K562 (cell line): ENCODE data around the gene MIEF1. TPM values are rescaled to one million over a fixed set of nuclear protein-coding genes. Genes with fewer than 3 reads are reported as not detected.
A peak's percentile ranks its signal among the peaks of the same experiment; 100 is the strongest.

Source experiments
- ATAC-seq: fragments of 200-7000 bp; cut with Tn5 transposase; 3 replicates; pipeline ENCODE4 v1.9.1; 2020; ENCODE audit warnings: moderate library complexity
- BruUV-seq: library from RNA; stranded (reverse); fragments of 400-500 nt; replicated peaks from 2 replicates; lab custom pipeline; 2021; lab: Mats Ljungman, UMichigan
- CTCF ChIA-PET: fragments of 300-600 bp; formaldehyde crosslinking; extraction: SDS; loops from one replicate; lab custom pipeline; 2021; ENCODE audit warnings: low intra/inter-chr PET ratio; lab: Yijun Ruan, JAX
- POLR2A ChIA-PET: fragments of 300-600, 350-650 bp; sonication (Branson Sonifier 250); formaldehyde crosslinking; extraction: SDS; loops from one replicate; lab custom pipeline; 2021; ENCODE audit warnings: antibody characterized with exemption, inconsistent platforms; lab: Yijun Ruan, JAX
- DNase-seq, 4 experiments: peaks; one replicate each; pipeline versions ENCODE4 v3.0.0 to v3.0.0-alpha.2; 2011 to 2018; ENCODE audit warnings: low spot score in 3 of 4, mixed read lengths in 3 of 4; ENCODE audit errors: extremely low read depth in 1 of 4
- FAIRE-seq: peaks from 2 replicates; lab custom pipeline; 2011; peaks lifted over from hg19 to GRCh38; lab: Jason Lieb, UNC
- H2AFZ ChIP-seq: 2 replicates; pipeline ENCODE4 v1.6.0; 2011; ENCODE audit warnings: low read depth, low read length, control low read depth, inconsistent platforms
- H3K27ac ChIP-seq: fragments of 200-600 bp; 3 replicates; pipeline ENCODE4 v1.8.0; 2011; ENCODE audit warnings: low read depth, mild to moderate bottlenecking, control low read depth, inconsistent platforms, low read length, moderate library complexity, mixed read lengths; ENCODE audit errors: extremely low read depth
- H3K27me3 ChIP-seq, 2 experiments: fragments of 300-600 bp in 1 of 2; 2 replicates in 1 of 2; 3 replicates in 1 of 2; pipeline versions ENCODE4 v1.6.0 to v1.8.0; 2011; ENCODE audit warnings: inconsistent platforms in 2 of 2, low read length in 2 of 2, mild to moderate bottlenecking in 1 of 2, mixed read lengths in 1 of 2, moderate library complexity in 1 of 2; ENCODE audit not compliant: control insufficient read depth in 2 of 2, insufficient read depth in 2 of 2
- H3K36me3 ChIP-seq: fragments of 300-600 bp; 3 replicates; pipeline ENCODE4 v1.8.0; 2011; ENCODE audit warnings: mild to moderate bottlenecking, low read length, inconsistent platforms; ENCODE audit not compliant: control insufficient read depth, insufficient read depth
- H3K4me1 ChIP-seq, 2 experiments: fragments of 200-600 bp in 1 of 2; replicated peaks in 1 of 2; 2 replicates in 1 of 2; 3 replicates in 1 of 2; pipeline versions ENCODE4 v1.5.1 to v1.8.0; 2011; ENCODE audit warnings: inconsistent platforms in 2 of 2, low read length in 2 of 2, mild to moderate bottlenecking in 1 of 2, mixed read lengths in 1 of 2, moderate library complexity in 1 of 2; ENCODE audit not compliant: control insufficient read depth in 2 of 2, insufficient read depth in 2 of 2
- H3K4me2 ChIP-seq: 2 replicates; pipeline ENCODE4 v1.6.1; 2011; ENCODE audit warnings: low read length, control low read depth, inconsistent platforms, mixed read lengths; ENCODE audit not compliant: insufficient read depth
- H3K4me3 ChIP-seq: fragments of 200-600 bp; sonication (generic), shearing (Covaris generic); 2 replicates; pipeline ENCODE4 v1.5.1; 2016; ENCODE audit warnings: control low read depth, inconsistent platforms
- H3K79me2 ChIP-seq: fragments of 200-600 bp; 3 replicates; pipeline ENCODE4 v1.8.0; 2011; ENCODE audit warnings: low read length, inconsistent platforms; ENCODE audit not compliant: control insufficient read depth, insufficient read depth
- H3K9ac ChIP-seq, 2 experiments: 2 replicates each; pipeline versions ENCODE4 v1.6.0 to v1.6.1; 2011; ENCODE audit warnings: low read depth in 2 of 2, low read length in 2 of 2, control low read depth in 1 of 2, inconsistent platforms in 1 of 2, mild to moderate bottlenecking in 1 of 2, mixed read lengths in 1 of 2; ENCODE audit not compliant: insufficient read depth in 1 of 2
- H3K9me1 ChIP-seq: one replicate; pipeline ENCODE4 v1.6.0; 2011; ENCODE audit warnings: inconsistent platforms, mild to moderate bottlenecking, low read length, moderate library complexity; ENCODE audit not compliant: control insufficient read depth, insufficient read depth
- H3K9me3 ChIP-seq: replicated peaks from 2 replicates; pipeline ENCODE4 v1.5.1; 2011; ENCODE audit warnings: low read depth, low read length, inconsistent platforms; ENCODE audit not compliant: control insufficient read depth, insufficient read depth
- H4K20me1 ChIP-seq: replicated peaks from 2 replicates; pipeline ENCODE4 v1.6.1; 2011; ENCODE audit warnings: low read length, inconsistent platforms, mixed read lengths; ENCODE audit not compliant: control insufficient read depth, insufficient read depth
- ZBTB7A ChIP-seq: IDR thresholded peaks from 2 replicates; pipeline ENCODE4 v1.6.1; 2011; ENCODE audit warnings: low read depth, mild to moderate bottlenecking, low read length, moderate library complexity, borderline replicate concordance; ENCODE audit not compliant: control insufficient read depth
- WGBS: fragments of 100-300 bp; shearing (Covaris generic); methylation state at CpG from one replicate; pipeline ENCODE4 v1.1.6; 2016; ENCODE audit warnings: low coverage, mixed read lengths; ENCODE audit not compliant: insufficient coverage; ENCODE audit errors: missing lambda C conversion rate; 5-methylcytosine and 5-hydroxymethylcytosine counted together
- in situ Hi-C: fragments of 300-500 bp; cut with MboI; formaldehyde crosslinking; loops from 4 replicates; pipeline ENCODE4 v1.15.0; 2018; ENCODE audit warnings: inconsistent platforms, mixed read lengths
- intact Hi-C: fragments of 100-400 bp; cut with micrococcal nuclease; formaldehyde crosslinking; loops from 2 replicates; pipeline ENCODE4 v1.14.2; 2022
- polyA plus RNA-seq, 8 experiments: library from polyadenylated mRNA; depleted of rRNA in 4 of 8; stranded (reverse) in 5 of 8; unstranded in 3 of 8; fragments of >200 nt; fragmentation: Nextera tagmentation in 2 of 8; fragmentation: Illumina TruSeq in 1 of 8; extraction: Ambion mirVana in 2 of 8; extraction: Trizol in 1 of 8; gene quantifications; 2 replicates each; pipeline versions ENCODE4 v1.2.1 to v1.2.3, GENCODE V29; 2011 to 2014; ENCODE audit warnings: inconsistent platforms in 1 of 8, missing spikeins in 1 of 8
- total RNA-seq, 7 experiments: library from RNA; depleted of rRNA in 6 of 7; stranded (reverse); fragments of >200 nt in 6 of 7; fragmentation: Illumina TruSeq in 2 of 7; extraction: Trizol in 2 of 7; gene quantifications; 2 replicates each; pipeline versions ENCODE4 v1.2.1 to v1.2.3, GENCODE V29; 2011 to 2021; ENCODE audit warnings: low replicate concordance in 1 of 7
- TF ChIP-seq, protein P1 (sequence below): fragments of 450-650 bp; IDR thresholded peaks from 2 replicates; pipeline ENCODE4 v1.6.1; 2017; ENCODE audit warnings: antibody characterized with exemption, mild to moderate bottlenecking
- TF ChIP-seq, protein P2 (sequence below), 2 experiments: IDR thresholded peaks; 2 replicates each; pipeline ENCODE4 v1.6.1; 2012; ENCODE audit warnings: improper control_type of control experiment in 2 of 2, low read depth in 2 of 2, low read length in 2 of 2, borderline replicate concordance in 1 of 2
- TF ChIP-seq, protein P3 (sequence below): sonication (generic); formaldehyde crosslinking; IDR thresholded peaks from 2 replicates; pipeline ENCODE4 v1.9.0; 2022; ENCODE audit warnings: mild to moderate bottlenecking, missing genetic modification reagents

Gene MIEF1
- total and polyA plus RNA-seq, 9 of the 15 experiments (the other 6 are each of a cell fraction or from before 2014, with no cell fraction given), result 10.9 to 51.8 (median 25.5) TPM

DNA sequence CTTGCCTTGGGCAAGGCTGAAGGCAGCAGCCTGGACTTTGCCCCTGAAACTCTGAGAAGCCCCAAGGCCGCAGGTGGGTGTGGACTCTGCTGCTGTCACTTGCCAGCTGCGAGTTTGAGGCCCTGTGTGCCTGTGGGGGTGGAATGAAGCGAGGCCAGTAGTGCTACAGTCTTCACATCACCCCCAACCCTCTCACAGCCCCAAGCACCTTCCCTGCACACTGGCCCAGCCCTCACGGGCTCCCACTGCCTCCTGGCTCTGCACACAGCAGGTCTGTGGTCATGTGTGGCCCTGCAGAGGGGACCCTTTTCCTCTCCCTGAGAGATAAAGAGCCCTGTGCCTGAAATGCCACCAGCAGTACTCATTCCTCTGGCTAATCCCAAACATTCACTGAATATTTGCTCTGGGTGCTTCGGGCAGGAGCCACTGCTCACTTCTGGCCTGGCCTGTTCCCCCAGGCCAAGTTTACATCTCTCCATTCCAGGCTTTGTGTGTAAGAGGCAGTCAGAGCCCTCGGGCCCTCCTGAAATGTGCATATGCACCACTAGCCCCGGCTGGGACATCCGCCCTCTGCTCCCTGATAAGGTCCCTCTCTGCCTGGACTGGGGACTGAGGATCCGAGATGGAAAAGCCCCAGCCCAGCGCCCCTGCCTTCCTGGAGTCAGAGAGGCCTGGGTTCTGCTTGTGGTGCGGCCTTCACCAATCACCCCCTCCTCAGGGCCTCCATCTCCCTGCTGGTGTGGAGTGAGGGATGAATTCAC lies 27.6 kb upstream of the MIEF1 start:
- H3K79me2 ChIP-seq, result peaks cover 52% of the 10 kb centered on the region
- peaks cover 9% of the 10 kb centered on the region; the same call in 2 of the 3 replicates for H3K36me3 ChIP-seq
- H3K4me3 ChIP-seq, result no peak overlapping the region
- 0 out of 2 replicates have a peak, but pooled peaks have one; percentile 26 for TF ChIP-seq ZBTB7A
- TF ChIP-seq, protein P1, sequence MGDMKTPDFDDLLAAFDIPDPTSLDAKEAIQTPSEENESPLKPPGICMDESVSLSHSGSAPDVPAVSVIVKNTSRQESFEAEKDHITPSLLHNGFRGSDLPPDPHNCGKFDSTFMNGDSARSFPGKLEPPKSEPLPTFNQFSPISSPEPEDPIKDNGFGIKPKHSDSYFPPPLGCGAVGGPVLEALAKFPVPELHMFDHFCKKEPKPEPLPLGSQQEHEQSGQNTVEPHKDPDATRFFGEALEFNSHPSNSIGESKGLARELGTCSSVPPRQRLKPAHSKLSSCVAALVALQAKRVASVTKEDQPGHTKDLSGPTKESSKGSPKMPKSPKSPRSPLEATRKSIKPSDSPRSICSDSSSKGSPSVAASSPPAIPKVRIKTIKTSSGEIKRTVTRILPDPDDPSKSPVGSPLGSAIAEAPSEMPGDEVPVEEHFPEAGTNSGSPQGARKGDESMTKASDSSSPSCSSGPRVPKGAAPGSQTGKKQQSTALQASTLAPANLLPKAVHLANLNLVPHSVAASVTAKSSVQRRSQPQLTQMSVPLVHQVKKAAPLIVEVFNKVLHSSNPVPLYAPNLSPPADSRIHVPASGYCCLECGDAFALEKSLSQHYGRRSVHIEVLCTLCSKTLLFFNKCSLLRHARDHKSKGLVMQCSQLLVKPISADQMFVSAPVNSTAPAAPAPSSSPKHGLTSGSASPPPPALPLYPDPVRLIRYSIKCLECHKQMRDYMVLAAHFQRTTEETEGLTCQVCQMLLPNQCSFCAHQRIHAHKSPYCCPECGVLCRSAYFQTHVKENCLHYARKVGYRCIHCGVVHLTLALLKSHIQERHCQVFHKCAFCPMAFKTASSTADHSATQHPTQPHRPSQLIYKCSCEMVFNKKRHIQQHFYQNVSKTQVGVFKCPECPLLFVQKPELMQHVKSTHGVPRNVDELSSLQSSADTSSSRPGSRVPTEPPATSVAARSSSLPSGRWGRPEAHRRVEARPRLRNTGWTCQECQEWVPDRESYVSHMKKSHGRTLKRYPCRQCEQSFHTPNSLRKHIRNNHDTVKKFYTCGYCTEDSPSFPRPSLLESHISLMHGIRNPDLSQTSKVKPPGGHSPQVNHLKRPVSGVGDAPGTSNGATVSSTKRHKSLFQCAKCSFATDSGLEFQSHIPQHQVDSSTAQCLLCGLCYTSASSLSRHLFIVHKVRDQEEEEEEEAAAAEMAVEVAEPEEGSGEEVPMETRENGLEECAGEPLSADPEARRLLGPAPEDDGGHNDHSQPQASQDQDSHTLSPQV, result 0 out of 2 replicates have a peak, but pooled peaks have one; percentile 15
- TF ChIP-seq, protein P2, sequence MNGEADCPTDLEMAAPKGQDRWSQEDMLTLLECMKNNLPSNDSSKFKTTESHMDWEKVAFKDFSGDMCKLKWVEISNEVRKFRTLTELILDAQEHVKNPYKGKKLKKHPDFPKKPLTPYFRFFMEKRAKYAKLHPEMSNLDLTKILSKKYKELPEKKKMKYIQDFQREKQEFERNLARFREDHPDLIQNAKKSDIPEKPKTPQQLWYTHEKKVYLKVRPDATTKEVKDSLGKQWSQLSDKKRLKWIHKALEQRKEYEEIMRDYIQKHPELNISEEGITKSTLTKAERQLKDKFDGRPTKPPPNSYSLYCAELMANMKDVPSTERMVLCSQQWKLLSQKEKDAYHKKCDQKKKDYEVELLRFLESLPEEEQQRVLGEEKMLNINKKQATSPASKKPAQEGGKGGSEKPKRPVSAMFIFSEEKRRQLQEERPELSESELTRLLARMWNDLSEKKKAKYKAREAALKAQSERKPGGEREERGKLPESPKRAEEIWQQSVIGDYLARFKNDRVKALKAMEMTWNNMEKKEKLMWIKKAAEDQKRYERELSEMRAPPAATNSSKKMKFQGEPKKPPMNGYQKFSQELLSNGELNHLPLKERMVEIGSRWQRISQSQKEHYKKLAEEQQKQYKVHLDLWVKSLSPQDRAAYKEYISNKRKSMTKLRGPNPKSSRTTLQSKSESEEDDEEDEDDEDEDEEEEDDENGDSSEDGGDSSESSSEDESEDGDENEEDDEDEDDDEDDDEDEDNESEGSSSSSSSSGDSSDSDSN (IDR thresholded peaks at IDR 0.05; ENCODE audit: borderline replicate concordance in 1 of 2, low read depth in 2 of 2, low read length in 2 of 2), result peak in 1 of 2 experiments; percentile 95; a peak in 2 of 4 replicates
- TF ChIP-seq, protein P3, sequence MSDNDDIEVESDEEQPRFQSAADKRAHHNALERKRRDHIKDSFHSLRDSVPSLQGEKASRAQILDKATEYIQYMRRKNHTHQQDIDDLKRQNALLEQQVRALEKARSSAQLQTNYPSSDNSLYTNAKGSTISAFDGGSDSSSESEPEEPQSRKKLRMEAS (CRISPR knock-in tag), result no peak
- TF ChIP-seq, all 486 proteins: peak for 3
- H2AFZ ChIP-seq, result no peak overlapping the region
- WGBS, result 23% methylated on average over 6 of the region's 11 CpGs
- BruUV-seq, result no TSS peak
- peak overlapping the region; percentile 14; the same call in 1 of the 2 replicates for H3K4me2 ChIP-seq
- H3K9me1 ChIP-seq, result no peaks in the 10 kb centered on the region
- ChIA-PET CTCF (no interaction called here), POLR2A (interaction anchor here (0.6 to 1.8 kb wide), 4 partner anchors 8 to 65 kb away, joined by 3 to 5 read pairs (median 4); no protein-coding TSS in a partner anchor)
- DNase-seq (peak in 2 of 4 experiments; percentile 46 to 66), FAIRE-seq (peak; percentile 37), ATAC-seq (no peak)
- H3K27me3 ChIP-seq, result no peaks in the 10 kb centered on the region
- intact Hi-C loops, result no loop called here
- peak overlapping the region; percentile 92 for H3K27ac ChIP-seq
- H3K4me1 ChIP-seq, result peaks cover 51 to 84% of the 10 kb centered on the region in 2 experiments
- H3K9me3 ChIP-seq, result no peaks in the 10 kb centered on the region
- H3K9ac ChIP-seq, result peak overlapping the region; percentile 44 to 88; a peak in 3 of 4 replicates
- H4K20me1 ChIP-seq, result no peaks in the 10 kb centered on the region
- in situ Hi-C loops, result no loop called here
